GM18511 (cell line): ENCODE results near the gene UVSSA.
"Not testable (repeated sequence)": the region's sequence is repeated elsewhere in the genome, so short reads cannot be mapped to it uniquely, and the experiment has no call there.

Experiments used
- ATAC-seq: cut with Tn5 transposase; IDR thresholded peaks from one replicate; pipeline ENCODE4 v1.9.1; 2021; ENCODE audit warnings: mild to moderate bottlenecking, moderate library complexity; ENCODE audit not compliant: unreplicated experiment

The UVSSA gene

DNA sequence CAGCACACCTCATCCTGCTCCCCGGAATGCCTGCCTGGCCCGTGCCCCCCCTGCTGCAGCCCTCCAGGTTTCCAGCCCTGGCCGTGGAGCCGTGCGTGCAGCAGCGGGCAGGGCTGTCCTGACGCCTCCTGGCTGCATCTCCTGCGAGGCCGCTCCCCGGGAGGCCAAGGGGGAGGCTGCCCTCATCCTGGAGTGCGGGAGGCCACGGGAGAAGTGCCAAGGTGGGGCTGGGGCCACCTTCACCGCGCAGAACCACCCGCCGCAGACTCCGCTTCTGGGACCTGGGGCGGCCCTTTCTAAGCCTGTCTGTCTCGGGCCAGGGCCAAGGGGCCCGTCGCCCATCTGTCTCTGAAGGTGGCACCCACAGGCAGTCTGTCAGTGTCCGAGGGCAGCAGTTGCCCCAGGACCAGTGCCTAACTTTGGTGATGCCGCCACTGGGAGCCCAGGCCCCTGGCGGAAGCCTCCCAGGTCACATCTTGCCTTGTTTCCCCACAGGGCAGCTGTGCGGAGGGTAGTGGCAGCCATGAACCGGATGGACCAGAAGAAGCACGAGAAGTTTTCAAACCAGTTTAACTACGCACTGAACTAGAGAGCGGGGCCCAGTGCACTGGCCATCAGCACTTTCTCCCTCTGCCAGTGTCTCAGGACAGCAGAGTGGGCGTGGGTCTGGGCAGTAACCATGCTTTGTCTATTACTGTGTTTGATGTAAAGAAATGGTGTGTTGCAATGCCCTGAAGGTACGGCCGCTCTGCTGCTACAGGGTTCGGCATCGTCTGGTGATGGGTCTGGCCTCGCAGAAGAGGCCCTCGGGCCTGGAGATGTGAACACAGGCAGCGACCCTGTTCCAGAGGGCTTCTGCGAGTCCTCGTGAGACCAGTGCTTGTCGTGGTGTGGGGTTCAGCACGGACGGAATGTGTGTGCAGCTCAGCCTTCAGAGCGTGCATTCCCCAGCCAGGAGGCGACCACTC is 38.6 kb downstream of the UVSSA start:
- no peak for ATAC-seq

DNA sequence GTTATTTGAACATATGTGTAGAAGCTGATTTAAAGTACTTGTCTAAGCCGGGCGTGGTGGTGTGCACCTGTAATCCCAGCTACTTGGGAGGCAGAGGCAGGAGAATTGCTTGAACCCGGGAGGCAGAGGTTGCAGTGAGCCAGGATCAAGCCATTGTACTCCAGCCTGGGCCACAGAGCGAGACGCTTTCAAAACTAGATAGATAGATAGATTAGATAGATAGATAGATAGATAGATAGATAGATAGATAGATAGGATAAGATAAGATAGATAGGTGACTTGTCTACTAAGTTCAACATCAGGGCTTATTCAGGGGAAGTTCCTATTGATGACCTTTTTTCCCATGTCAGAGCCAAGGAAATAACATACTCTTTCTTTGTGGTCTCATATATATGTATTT is 46.4 kb downstream of the UVSSA start:
- not testable (repeated sequence) for ATAC-seq

- no peak for ATAC-seq
Measured at GRCh38 chr4:1393866-1394265, 46.9 kb downstream of the UVSSA start.

GRCh38 chr4:1394554-1395388 is 47.8 kb downstream of the UVSSA start:
- not testable (repeated sequence) for ATAC-seq

DNA sequence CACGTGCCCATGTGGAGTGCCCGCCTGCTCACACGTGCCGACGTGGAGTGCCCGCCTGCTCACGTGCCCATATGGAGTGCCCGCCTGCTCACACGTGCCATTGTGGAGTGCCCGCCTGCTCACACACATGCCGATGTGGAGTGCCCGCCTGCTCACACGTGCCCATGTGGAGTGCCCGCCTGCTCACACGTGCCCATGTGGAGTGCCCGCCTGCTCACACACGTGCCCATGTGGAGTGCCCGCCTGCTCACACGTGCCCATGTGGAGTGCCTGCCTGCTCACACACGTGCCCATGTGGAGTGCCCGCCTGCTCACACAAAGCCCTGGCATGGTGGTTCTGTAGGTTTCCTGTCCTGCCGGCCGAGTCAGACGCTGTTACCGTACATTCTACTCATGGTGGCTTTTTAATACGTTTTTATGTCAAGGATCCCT is 48.4 kb downstream of the UVSSA start:
- ATAC-seq, result not testable (repeated sequence)

GRCh38 chr4:1395941-1396805 is 49.2 kb downstream of the UVSSA start:
- no peak for ATAC-seq

DNA sequence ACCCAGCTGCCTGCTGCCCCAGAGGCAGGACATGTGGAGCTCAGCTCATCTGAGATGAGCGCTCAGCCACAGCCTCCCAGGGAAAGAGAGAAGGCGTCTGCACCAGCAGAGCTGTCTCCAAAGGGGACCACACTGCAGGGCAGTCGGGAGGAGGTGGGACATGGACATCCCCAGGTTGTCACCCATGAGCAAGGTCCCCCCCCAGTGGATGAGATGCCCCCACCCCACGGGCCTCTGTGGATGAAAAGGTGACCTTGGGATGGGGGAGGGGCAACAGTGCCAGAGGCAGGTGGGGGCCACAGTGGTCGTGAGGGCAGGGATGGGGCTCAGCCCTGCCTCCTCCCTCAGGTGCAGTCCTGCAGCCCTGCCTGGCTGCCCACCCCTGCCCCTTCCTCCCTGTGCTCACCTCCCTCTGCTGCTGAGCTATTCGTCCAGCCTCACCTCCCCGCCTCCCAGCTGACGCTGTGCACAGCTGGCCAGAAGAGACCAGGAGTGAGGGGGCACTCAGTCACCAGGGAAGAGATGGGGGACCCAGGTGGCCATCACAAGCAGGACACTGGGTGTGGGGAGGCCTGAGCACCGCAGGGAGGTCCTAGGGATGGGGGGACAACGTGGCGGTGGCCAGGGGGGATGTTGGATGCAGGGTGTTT is 49.9 kb downstream of the UVSSA start:
- no peak for ATAC-seq

DNA sequence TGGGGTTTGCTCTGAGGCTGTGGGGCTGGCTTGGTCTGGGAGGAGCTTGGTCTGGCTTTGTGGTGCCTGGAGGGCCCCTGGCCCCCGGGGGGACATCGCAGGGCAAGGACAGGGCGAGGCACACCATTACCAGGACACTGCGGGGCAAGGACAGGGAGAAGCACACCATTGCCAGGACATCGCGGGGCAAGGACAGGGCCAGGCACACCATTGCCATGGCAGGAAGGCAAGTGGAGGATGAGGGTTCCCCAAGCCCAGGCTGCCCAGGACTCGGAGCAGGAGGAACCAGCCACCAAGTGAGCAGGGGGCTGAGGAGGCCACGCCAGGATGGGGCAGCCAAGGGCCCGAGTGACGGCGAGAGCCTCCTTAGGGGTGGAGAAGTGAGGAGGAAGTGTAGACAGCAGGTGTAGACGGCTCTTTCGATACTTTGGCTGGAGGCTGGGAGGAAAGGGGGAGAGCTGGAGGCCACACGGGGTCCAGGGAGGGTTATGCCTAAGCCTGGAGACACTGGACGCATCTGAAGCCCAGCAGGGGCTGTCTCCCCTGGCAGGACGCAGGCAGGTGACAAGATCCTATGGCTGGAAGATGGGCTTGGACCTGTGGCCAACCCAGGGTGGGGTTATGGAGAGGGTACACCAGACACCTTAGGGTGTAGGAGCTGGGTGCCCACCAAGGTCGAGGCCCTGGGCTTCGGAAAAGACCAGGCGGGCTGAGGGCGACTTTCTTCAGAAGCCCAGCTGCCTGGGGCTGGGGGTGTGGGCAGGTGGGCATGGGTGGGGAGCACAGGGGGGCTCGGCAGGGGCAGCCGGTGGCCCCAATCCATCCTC is 51.9 kb downstream of the UVSSA start:
- ATAC-seq, result no peak

GRCh38 chr4:1399508-1400190 is 52.6 kb downstream of the UVSSA start:
- no peak for ATAC-seq

- no peak for ATAC-seq
Measured at GRCh38 chr4:1400191-1400805, 53.3 kb downstream of the UVSSA start.

GRCh38 chr4:1400831-1401408 is 53.9 kb downstream of the UVSSA start:
- no peak for ATAC-seq

DNA sequence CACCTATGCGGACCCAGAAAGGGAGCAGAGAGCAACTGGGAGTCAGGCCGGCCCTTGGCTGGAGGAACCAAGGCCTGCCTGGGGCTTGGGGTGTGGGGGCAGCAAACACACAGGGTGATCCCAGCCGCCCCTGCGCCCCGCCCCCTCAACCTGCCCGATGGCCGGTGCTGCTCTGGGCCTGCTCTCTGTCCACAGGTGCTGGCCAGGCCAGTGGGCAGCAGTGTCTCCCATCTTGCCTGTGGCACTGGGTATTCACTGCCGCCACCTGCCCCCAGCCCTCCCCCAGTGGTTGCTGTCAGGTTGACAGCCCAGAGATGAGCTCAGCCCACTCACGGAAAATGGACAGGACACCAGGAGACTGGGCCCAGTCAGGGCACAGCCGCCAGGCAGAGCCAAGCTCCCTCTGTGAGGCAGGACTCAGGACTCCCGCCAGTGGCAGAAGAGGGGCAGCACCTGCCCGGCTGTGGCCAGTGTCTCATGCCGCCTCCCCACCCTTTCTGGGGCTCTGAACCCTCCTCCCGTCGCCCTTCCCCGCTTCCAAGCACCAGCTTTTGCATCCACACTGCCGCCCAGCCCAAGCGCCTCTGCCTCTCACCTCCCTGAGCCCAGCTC is 54.5 kb downstream of the UVSSA start:
- no peak for ATAC-seq

DNA sequence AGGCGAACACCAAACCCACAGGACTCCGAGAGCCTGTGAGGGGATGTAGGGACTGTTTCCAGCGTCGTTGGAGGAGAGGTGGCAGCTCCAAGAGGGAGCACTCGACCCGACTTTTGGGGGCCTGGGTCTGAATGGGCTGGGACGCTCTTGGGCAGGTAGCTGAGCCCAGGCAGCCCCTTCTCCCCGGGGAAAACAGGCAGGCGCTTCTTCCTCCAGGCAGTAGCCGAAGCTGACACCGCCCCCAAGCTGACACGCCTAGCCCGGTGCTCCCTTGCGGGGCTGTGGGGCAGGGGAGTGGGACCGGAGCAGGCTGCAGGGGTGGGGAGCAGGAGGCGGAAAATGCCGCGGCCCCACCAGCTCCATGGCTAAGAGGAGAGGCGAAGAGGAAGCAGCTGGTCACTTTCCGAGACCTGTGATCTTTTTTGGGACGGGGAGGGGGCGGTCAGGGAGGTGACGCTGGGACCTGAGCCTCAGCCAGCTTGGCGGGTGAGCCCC is 55.1 kb downstream of the UVSSA start:
- no peak for ATAC-seq

GRCh38 chr4:1402516-1403091 is 55.6 kb downstream of the UVSSA start:
- no peak for ATAC-seq

DNA sequence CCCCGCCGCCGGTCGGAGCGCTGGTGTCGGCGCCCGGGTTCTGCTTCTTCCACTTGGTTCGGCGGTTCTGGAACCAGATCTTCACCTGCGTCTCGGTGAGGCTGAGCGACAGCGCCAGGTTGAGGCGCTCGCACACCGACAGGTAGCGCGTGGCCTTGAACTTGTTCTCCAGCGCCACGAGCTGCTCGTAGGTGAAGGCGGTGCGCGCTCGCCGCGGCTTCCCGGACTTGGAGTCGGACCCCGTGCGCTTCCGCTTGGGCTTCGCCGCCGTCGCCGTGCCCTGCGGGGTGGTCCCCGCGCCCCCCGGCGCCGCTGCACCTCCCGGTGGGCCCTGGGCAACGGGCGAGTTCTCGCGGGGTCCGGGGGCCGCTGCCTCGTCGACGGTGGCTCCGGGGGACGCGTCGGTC is 56.2 kb downstream of the UVSSA start:
- ATAC-seq, result no peak

GRCh38 chr4:1403591-1404572 is 56.9 kb downstream of the UVSSA start:
- ATAC-seq, result no peak
